K562 (cell line): ENCODE measurements around the gene RALA. TPM values are rescaled to one million over a fixed set of nuclear protein-coding genes. Genes with fewer than 3 reads are reported as not detected.

Source experiments
- EP400 ChIP-seq: fragments of 450-650 bp; IDR thresholded peaks from 2 replicates; pipeline ENCODE4 v1.6.1; 2017; ENCODE audit warnings: antibody characterized with exemption, mild to moderate bottlenecking, moderate library complexity
- KDM4B ChIP-seq, 2 experiments: fragments of 450-650 bp in 1 of 2; sonication (generic) in 1 of 2; IDR thresholded peaks; 2 replicates each; pipeline ENCODE4 v1.6.1; 2016 to 2017; ENCODE audit warnings: borderline replicate concordance in 2 of 2, antibody characterized with exemption in 1 of 2, low read depth in 1 of 2, mild to moderate bottlenecking in 1 of 2
- NKRF ChIP-seq: fragments of 450-650 bp; IDR thresholded peaks from 2 replicates; pipeline ENCODE4 v1.6.1; 2016; ENCODE audit warnings: borderline replicate concordance
- PRDM10 ChIP-seq: fragments of 450-650 bp; IDR thresholded peaks from 2 replicates; pipeline ENCODE4 v1.6.1; 2018; ENCODE audit not compliant: partially characterized antibody
- RAD51 ChIP-seq: fragments of 450-650 bp; IDR thresholded peaks from 2 replicates; pipeline ENCODE4 v1.7.1; 2016; ENCODE audit warnings: low read depth, mild to moderate bottlenecking, borderline replicate concordance
- SMARCA5 ChIP-seq: fragments of 450-650 bp; IDR thresholded peaks from 2 replicates; pipeline ENCODE4 v1.6.1; 2016
- TAF7 ChIP-seq: fragments of 450-650 bp; IDR thresholded peaks from 2 replicates; pipeline ENCODE4 v1.6.1; 2016; ENCODE audit warnings: missing genetic modification characterization, missing compliant biosample characterization
- XRCC4 ChIP-seq: IDR thresholded peaks from one replicate; pipeline ENCODE4 v1.6.1; 2011; ENCODE audit not compliant: insufficient read depth, insufficient read length; ENCODE audit errors: extremely low read depth
- ZC3H4 ChIP-seq: sonication (generic); formaldehyde crosslinking; IDR thresholded peaks from 2 replicates; pipeline ENCODE4 v1.9.0; 2021; ENCODE audit warnings: missing genetic modification reagents, borderline replicate concordance
- ZNF263 ChIP-seq: sonication (generic); formaldehyde crosslinking; IDR thresholded peaks from 2 replicates; pipeline ENCODE4 v1.8.0; 2022; ENCODE audit warnings: mild to moderate bottlenecking, missing genetic modification reagents, borderline replicate concordance
- ZNF318 ChIP-seq, 2 experiments: fragments of 450-650 bp; IDR thresholded peaks; 2 replicates each; pipeline ENCODE4 v1.6.1; 2016; ENCODE audit warnings: mild to moderate bottlenecking in 2 of 2, borderline replicate concordance in 1 of 2, low read depth in 1 of 2, moderate library complexity in 1 of 2
- ZNF764 ChIP-seq: fragments of 250-450 bp; sonication (Bioruptor Pico); IDR thresholded peaks from 2 replicates; pipeline ENCODE4 v1.4.0; 2020; ENCODE audit warnings: low read depth, mild to moderate bottlenecking, moderate library complexity
- polyA plus RNA-seq, 8 experiments: library from polyadenylated mRNA; depleted of rRNA in 4 of 8; stranded (reverse) in 5 of 8; unstranded in 3 of 8; fragments of >200 nt; fragmentation: Nextera tagmentation in 2 of 8; fragmentation: Illumina TruSeq in 1 of 8; extraction: Ambion mirVana in 2 of 8; extraction: Trizol in 1 of 8; gene quantifications; 2 replicates each; pipeline versions ENCODE4 v1.2.1 to v1.2.3, GENCODE V29; 2011 to 2014; ENCODE audit warnings: inconsistent platforms in 1 of 8, missing spikeins in 1 of 8
- total RNA-seq, 7 experiments: library from RNA; depleted of rRNA in 6 of 7; stranded (reverse); fragments of >200 nt in 6 of 7; fragmentation: Illumina TruSeq in 2 of 7; extraction: Trizol in 2 of 7; gene quantifications; 2 replicates each; pipeline versions ENCODE4 v1.2.1 to v1.2.3, GENCODE V29; 2011 to 2021; ENCODE audit warnings: low replicate concordance in 1 of 7

The RALA gene
- total and polyA plus RNA-seq, 9 of the 15 experiments (the other 6 are each of a cell fraction or from before 2014, with no cell fraction given), result 7.2 to 28.0 (median 25.7) TPM

- TF ChIP-seq PRDM10 (peak; percentile 93), NKRF (no peak; the same call in 1 of the 2 replicates), EP400 (no peak), ZC3H4 (CRISPR knock-in tag) (no peak), ZNF318 (IDR thresholded peaks at IDR 0.05; ENCODE audit: borderline replicate concordance in 1 of 2, low read depth in 1 of 2) (no peak), ZNF263 (CRISPR knock-in tag) (0 out of 2 replicates have a peak, but pooled peaks have one; percentile 2), XRCC4 (no peak), TAF7 (tag) (no peak), ZNF764 (CRISPR knock-in tag) (no peak), KDM4B (IDR thresholded peaks at IDR 0.05; ENCODE audit: borderline replicate concordance in 2 of 2, low read depth in 1 of 2) (no peak), SMARCA5 (peak; percentile 61; the same call in 1 of the 2 replicates), RAD51 (no peak)
Observed at GRCh38 chr7:39623732-39624441, 515 bp downstream of the RALA start (continued).
